Left cardiac atrium (tissue), 4 donors: ENCODE measurements around the gene KCNMB2. TPM values are rescaled to one million over a fixed set of nuclear protein-coding genes. Genes with fewer than 3 reads are reported as not detected.

Source experiments
- ATAC-seq, 2 donors: fragments of 200-7000 bp; cut with Tn5 transposase; one replicate each; pipeline ENCODE4 v1.9.1; 2020; ENCODE audit warnings: mild to moderate bottlenecking in 2 of 2, moderate library complexity in 2 of 2
- DNase-seq: peaks from one replicate; pipeline ENCODE4 v3.0.0-alpha.2; 2020
- intact Hi-C, 2 donors: fragments of 100-400 bp; cut with DNase I; formaldehyde crosslinking; loops; one replicate each; pipeline versions ENCODE4 v1.14.1 to v1.15.1; 2022 to 2023
- total RNA-seq, 2 donors: library from RNA; stranded (reverse); fragmentation: NEBNext Ultra II Directional; extraction: Animal tissue kit (Norgen Biotek cat#: 25700); gene quantifications; one replicate each; pipeline ENCODE4 v1.2.1, GENCODE V29; 2021
- donor health status: DM: no; HTN: yes; CAD: no.
- donor health status: DM: no; HTN: yes; CAD: no; lungs with severe emphysema.
- donor health status: DM: yes; HTN: yes; CAD: no.
- donor health status: Dilated cardiomyopathy.

Gene KCNMB2
- total RNA-seq, 2 donors from 2014 or later: 7.8 to 9.8 TPM

DNA sequence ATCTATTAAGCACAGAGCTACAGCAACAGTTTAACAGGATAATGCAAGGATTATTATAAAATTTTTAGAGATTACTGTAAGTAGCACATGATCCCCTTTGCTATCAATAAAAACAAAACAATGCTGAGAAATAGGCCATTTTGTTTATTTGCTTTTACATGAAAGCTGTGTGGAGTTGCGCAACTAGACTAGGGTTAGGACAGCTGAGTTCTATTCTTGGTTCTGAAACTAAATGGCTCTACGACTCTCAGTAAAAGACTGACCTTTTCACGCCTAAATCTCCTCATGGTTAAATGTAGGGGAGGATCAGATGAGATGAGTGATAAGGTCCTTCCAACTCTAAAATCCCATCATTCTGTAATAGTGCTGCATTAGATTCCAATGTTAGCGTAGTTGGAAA lies 25.0 kb downstream of the KCNMB2 start:
- intact Hi-C loops: no loop called here
- ATAC-seq: peak; percentile 28 to 51
- no peak for DNase-seq

DNA sequence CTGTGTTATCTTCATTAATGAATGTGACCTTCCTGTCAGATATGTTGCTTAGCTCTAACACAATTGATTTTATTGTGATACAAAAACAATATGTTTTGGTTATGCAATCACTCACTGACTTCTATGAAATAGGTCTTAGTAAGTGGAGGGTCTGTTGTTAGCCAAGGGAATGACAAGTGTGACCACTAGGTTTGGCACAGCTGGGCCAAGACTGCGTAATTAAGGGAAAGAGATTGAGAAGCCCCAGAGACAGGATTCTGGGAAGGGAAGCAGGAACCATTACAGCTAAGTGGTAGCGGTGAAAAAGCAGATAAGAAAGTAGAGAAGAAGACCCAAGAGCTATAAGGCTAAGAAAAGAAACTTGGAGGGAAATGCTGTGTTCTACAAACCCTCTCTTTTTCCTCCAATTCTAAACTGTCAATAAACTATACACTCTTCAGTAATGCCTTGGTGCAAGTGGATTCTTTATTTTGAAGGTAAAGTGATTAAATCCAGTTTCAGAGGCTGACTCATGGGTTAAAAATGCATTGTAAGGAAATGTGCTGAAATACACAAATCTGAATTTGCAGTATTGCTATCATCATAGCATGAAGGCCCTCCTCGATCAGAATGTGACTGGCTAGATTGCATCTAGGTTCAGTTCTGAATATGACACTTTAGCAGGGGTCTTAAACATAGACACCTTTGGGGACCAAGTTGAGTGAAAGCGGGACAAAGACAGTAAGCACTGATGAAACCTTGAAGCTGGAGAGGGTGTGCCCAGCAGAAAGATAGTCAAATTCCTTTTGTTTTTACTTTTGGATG lies 26.1 kb downstream of the KCNMB2 start:
- ATAC-seq (peak; percentile 63 to 76), DNase-seq (peak; percentile 31)
- intact Hi-C loops: no loop called here

DNA sequence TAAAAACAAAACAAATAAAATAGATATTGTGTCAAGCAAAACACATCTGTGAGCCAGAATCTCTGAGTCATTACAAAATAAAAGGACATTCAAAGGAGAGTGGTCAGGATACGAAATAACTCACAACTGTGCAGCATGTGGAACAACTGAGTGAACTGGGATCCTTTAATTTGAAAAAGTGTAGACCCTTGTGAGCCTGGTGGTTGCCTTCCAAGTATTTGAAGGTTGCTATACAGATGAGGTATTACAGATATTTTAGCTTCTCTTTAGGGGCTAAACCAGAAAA lies 26.7 kb downstream of the KCNMB2 start:
- no peak for DNase-seq
- ATAC-seq: peak in 1 of 2 donors; percentile 80
- intact Hi-C loops: no loop called here

DNA sequence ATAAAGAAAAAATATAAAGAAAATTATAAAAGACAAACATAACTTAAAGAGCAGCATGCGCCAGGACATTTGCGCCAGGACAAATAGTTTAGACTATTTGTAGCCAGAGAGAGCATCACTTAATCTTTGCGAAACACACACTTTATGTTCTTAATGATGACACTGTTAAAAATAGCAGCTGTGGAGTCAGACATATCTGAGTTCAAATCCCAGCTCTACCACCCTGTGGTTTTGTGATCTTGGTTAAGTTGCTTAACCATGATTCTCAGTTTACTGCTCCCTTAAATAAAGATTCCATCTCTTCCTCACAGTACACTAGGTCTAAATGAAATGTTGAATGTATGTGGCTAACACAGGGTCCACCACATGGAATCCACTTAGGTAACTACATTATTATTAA lies 31.4 kb downstream of the KCNMB2 start:
- intact Hi-C loops: no loop called here
- no peak for DNase-seq
- ATAC-seq: no peak

DNA sequence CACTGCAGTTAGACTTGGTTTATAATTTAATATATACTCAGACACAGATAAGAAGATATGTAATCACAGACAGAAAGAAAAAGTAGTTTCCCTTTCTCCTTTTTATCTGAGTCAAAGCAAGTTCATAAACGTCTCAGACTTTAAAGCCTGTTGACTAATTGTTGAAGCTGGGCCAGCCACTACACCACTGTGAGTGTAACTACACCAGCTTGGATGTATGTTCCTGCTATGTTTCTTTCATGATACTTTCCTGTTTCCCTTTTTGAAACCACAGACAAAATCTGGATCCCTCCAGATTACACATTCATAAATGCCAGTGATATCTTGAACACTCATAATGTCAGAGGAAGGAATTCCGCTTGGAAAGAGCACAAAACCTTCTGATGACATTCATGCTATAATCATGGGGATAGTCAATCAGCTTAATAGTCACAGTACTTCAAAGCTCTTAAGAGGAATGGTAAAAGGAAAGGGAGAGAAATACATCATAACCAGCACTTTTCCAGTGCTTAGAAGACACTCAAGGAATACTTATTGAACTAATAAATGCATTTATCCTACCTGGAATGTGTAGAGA lies 32.0 kb downstream of the KCNMB2 start:
- intact Hi-C loops: no loop called here
- ATAC-seq (peak; percentile 19 to 33), DNase-seq (no peak)

DNA sequence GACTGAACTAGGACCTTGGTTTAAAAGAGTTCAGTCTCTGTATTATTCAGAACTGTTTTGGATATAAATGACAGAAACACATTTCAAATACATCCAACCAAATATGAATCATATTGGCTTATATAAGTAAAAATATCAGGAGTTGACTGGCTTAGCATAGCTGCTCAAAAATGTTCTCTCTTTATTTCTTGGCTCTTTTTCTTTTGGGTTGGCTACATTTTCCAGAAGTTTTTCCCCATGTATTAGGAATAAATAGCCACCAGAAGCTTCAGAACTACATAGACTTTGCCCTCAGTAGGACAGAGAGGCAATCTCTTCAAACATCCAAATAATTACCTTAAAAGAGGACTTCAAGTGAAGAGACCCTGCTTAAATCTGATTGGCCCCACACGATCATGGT lies 32.7 kb downstream of the KCNMB2 start:
- intact Hi-C loops: no loop called here
- no peak for DNase-seq
- ATAC-seq: no peak

DNA sequence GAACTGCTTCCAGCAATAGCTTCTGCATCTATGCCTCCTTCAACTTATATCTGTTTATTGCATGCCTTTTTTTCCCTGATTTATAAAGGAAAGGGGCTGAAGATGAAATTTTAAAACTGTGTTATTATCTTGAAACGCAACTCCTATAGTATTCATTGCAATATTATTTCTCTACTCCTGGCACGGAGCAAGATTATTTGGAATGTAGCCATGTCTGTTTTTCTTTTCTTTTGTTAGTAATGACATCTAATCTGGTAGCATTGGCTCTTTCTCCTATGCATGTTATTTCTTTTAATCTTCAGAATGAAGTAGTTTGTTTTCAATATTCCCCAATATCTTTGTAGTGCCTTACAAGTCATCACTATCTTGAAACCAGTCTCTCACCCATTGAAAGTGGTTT lies 33.6 kb downstream of the KCNMB2 start:
- no peak for DNase-seq
- no peak for ATAC-seq
- intact Hi-C loops: no loop called here

DNA sequence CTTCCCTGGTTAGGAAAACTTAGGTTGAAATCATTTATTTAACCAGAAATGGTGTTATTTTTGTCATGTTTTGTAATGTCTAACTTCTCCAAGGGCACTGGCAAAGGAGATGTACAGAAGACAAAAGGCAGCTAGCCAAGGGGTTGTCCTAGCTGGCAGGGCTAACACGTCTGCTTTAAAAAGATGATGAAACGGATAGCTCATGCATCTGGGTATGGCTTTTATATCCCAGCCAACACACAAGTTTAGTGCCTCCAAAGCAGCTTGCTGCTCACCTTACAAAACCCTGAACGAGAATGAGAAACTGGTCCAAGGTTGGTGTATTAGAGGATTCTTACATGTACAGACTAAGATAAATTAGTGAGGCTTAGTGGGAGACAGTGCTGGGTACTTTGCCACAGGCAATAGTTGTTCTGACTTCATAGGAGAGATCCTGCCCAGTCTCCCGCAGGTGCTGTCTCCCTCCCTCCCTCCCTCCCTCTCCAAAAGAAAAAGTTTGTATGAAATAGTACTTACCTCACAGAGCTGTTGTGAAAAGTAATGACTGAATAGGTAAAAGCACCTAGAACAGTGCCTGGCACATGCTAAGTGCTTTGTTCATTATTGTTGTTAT lies 47.8 kb downstream of the KCNMB2 start:
- intact Hi-C loops: no loop called here
- DNase-seq: peak; percentile 19
- ATAC-seq: peak; percentile 71 to 78

DNA sequence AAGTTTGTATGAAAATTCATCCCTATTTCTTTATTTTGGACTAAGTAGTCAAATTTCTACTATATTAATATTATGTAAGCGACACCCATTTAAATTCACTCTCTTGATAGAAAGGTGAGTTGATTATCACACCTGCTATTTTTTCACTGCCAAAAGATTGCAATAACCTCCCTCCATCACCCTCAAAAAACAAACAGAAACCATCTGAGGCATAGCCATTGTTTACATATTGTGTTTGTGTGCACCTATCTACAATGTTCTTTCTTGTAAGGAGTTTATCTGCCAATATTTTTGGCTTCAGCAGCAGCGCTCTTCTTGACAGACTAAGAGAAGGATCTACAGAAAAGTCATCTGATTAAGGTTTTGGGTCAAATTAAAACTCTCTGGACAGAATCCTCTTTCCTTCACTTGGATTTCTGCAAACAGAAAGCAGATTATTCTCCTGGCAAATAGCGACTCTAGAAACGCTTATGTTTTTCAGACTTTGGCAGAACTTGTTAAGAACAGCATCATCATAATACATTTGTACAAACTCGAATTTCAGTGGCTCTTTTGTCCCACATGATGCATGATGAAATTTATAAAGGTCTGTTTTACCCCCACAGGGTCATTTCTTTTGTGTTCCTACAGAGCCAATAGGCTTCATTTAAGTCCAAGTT lies 48.6 kb downstream of the KCNMB2 start:
- intact Hi-C loops: no loop called here
- DNase-seq (no peak), ATAC-seq (no peak)

DNA sequence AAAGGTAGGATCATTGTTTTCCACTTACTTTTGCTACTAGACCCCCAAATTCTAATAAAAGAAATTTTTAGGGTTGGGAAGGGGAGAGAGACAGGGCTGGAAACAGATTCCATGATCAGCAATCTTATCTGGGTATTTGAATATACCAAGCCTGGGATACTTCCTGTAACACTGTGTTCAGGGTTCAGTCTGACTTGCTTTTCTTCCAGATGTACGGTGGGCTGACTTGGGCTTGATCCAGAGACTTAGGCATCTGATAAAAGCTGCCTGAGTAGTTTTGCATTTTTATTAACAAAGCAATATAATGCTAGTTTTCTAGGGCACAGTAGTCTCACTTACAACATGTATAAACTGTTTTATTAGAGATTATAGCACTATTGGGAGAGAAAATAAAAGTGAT lies 49.2 kb downstream of the KCNMB2 start:
- intact Hi-C loops: no loop called here
- no peak for ATAC-seq
- DNase-seq: no peak

DNA sequence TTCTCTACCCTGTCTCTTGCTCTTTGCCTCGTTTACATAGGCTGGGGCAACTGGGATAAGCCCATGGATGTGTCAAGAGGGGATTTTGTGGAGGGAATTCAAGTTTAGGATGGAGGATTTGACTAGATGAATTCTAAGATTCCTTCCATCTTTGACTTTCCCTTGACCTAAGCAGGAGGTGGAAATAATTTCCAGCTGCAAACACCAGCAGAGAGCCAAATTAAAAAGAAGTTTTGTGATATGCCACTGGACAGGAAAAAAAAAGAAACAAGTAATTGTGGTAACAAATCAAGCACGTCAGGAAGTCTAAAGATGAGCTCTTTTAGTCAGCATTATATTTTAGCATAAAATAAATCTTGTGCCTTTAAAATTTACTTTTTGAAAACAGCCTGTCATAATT lies 49.8 kb downstream of the KCNMB2 start:
- ATAC-seq: no peak
- intact Hi-C loops: no loop called here

DNA sequence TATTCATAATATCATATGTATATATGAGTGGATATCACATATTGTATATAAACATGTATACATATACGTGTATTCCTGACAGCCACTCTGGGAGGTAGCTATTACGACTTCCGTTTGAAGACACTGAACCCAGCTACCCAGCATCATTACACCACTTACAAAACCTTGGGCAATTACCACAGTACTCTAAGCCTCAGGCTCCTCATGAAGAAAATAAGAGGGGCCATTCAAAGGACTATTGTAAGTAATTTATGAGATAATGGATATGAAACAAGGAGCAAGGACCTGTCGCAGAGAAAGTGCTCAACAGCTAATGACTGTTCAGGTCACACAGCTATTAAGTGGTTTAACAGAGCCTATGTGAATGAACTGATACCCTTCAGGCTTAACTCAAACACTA lies 52.4 kb downstream of the KCNMB2 start:
- intact Hi-C loops: no loop called here
- DNase-seq (no peak), ATAC-seq (no peak)

More for the DNA sequence above, 49.8 kb downstream of the KCNMB2 start:
- no peak for DNase-seq

DNA sequence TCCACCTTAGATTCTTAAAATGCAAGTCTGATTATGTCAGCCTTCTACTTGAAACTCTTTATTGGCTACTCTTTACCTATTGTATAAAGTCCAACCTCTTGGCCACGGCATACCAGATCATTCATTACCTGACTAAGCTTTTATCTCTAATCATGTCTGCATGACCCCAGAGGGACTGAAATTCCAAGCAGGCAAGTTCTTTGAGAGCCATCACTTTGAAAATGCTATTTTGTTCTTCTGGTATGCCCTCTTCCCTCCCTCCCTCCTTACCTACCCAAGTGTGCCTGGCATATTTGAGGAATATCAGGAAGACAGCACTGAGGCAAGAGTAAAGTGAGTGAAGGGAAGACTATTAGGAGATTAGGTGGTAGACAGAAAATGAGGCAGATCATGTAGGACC lies 57.5 kb downstream of the KCNMB2 start:
- intact Hi-C loops: no loop called here
- ATAC-seq (no peak), DNase-seq (no peak)

DNA sequence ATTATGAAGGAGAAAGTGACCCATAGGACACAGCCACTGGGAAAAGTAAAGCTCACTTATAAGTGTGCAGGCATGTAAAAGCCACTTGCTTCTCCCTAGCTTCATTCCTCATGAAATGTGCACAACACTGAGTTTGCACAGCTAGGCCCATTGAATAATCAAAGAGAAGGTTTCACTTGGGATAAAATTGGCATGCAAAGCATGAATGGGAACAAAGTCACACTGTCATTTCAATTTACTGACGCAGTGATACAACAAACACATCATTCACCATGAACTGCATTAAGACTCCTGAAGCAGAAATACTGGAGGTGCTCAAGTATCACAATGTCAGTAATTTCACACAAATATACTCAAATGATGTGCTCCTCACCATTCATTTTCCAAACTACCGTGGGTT lies 61.1 kb downstream of the KCNMB2 start:
- DNase-seq (no peak), ATAC-seq (no peak)
- intact Hi-C loops: no loop called here

DNA sequence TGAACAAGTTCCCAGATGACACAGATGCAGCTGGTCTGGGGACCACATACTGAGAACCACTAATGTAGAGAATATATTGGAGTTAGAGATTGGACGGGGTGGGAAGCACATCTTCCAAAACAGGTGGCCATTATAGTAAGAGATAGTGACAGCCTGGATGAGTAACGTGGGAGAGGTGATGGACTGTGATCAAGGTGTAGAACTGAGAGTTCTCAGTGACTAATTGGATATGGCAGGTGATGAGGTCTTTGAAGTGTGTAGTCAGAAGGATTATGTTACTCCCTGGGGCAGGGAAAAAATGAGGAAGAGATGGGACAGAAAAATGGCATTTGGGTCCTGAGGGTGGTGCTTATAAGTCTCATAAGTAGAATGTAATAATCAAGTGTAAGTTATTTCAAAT lies 66.6 kb downstream of the KCNMB2 start:
- ATAC-seq: no peak
- intact Hi-C loops: no loop called here
- DNase-seq: no peak

DNA sequence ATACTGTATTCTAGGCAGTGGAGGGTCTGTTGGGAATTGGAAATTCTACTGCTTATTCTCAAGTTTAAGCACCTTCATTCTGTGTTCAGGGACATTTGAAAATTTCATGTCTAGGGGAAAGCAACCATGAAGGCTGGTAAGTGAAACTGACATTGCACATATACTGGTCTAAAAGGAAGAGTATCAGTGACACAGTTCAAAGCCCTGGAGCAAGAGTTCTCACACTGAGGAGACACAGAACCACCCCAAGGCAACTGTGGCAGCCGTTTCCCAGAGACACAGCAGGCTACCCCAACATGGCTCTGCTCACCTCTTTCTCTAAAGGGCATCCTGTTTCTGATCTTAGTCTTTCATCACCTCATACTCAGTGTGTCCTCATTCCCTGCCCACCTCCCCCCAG lies 67.5 kb downstream of the KCNMB2 start:
- no peak for ATAC-seq
- intact Hi-C loops: no loop called here
- DNase-seq: no peak

DNA sequence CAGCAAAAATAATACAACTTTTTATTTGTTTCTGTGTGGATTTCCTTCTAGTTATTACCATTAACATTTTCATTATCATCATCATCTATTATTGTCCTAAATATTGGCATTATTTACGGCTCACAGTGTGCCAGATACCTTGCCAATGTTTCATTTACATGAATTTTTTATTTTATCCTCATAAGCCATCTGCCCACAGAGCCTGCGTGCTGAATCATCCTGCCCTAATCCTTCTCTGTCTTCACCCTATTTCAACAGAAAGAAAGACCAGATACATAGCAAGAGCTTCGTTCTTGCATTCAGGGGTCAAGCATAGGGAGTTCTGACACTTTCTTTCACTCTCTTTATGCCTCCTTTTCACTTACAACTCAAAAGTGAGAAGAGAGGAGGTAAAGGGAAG lies 82.0 kb downstream of the KCNMB2 start:
- DNase-seq (no peak), ATAC-seq (peak in 1 of 2 donors; percentile 88)
- intact Hi-C loops: no loop called here

DNA sequence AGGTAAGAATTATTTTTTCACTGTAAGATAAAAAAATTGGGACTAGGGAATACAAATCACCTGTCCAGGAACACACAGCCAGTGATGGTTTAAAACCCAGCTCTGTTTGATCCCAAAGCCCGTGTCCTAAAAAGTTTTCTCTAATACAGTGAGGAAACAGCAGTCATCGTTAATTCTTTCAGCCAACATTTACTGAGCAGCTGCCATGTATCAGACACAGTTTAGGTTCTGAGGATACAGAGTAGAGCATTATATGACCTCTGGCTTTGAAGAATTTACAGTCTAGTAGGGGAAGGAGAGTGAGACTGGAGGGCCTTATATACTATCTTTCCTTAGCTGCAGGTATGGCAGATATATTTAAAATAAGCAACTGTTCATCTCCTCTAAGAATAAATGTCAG lies 82.7 kb downstream of the KCNMB2 start:
- intact Hi-C loops: no loop called here
- DNase-seq: no peak
- ATAC-seq: no peak

DNA sequence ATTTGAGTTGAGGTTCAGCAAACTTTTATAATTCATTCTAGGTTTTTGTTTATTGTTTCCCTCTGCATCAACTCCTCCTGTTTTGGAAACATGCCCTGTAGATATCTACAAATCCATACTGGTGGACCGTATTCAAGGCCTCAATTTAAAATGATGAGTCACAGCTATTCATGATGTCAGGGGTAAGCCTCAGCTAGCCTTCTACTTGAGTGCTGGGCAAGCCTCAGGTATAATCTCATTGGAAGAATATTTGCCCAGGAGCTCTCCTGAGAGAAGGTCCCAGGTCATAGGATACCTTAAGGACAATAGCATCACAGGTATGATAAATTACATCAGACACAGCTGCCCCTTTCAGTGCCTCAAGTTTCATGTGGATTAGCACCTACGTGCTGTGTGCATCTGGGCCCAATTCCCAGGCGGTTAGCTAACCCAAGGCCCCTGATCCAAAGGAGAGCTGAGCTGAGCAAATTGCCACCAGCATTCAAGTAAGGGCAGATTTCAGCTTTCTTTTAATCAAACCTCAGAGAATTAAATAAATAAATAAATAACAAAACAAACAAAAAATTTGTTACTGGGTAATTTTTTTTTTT lies 87.5 kb downstream of the KCNMB2 start:
- DNase-seq (no peak), ATAC-seq (peak in 1 of 2 donors; percentile 89)
- intact Hi-C loops: no loop called here

DNA sequence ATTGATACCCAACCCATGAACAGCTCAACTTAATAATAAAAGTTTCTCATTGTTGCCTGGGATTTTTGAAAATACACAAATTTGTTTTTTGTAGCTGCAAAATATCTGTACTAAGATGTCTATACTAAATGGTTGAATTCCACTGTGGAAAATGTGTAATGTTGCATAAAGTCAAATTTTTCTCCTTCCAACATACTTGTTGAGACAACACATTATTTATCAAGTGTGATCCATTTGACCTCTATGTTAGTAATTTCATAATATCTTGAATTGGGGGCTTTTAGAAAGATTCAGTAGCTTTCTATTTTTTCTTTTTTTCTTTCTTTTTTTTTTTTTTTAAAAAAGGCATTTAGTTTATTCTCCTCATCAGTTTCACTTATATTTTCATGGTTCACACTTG lies 88.0 kb downstream of the KCNMB2 start:
- ATAC-seq: no peak
- intact Hi-C loops: no loop called here
- no peak for DNase-seq
